ENCODE data around the gene GABBR2. TPM values are rescaled to one million over a fixed set of nuclear protein-coding genes. Genes with fewer than 3 reads are reported as not detected.

Gene GABBR2
- total RNA-seq, 4 donors from 2014 or later = 0.32 to 1.7 TPM; not detected in 2

DNA sequence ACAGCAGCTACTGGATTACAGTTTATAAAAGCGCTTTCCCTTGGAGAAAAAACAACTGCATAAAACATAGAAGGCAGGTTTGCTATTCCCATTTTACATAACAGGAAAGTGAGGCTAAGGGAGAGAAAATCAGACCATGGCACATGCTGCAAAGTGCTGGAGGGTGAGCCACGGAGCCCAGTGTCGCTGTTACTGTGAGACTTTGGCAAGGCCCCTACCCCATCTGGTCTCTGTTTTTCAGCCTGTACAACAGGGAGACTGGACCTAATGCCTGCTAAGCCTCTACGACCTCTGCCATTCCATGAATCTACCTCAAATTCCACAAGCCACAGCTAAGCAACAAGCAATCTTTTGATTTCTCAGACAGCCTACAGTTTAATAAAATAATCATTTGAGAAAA is 139.2 kb downstream of the GABBR2 start:
- Histone ChIP-seq H3K27me3 (peaks cover 12% of the 10 kb centered on the region), H3K4me3 (no peak overlapping the region), H3K27ac (no peak overlapping the region), H3K4me1 (no peaks in the 10 kb centered on the region), H3K9me3 (no peaks in the 10 kb centered on the region), H3K36me3 (no peaks in the 10 kb centered on the region)
- no peak for DNase-seq (ENCODE audit: low spot score in 2 of 2)
- no peak for TF ChIP-seq POLR2AphosphoS5 (IDR thresholded peaks at IDR 0.05)
- no peak for TF ChIP-seq EP300 (IDR thresholded peaks at IDR 0.05)
- TF ChIP-seq POLR2A (IDR thresholded peaks at IDR 0.05) = no peak
- TF ChIP-seq, protein P1, sequence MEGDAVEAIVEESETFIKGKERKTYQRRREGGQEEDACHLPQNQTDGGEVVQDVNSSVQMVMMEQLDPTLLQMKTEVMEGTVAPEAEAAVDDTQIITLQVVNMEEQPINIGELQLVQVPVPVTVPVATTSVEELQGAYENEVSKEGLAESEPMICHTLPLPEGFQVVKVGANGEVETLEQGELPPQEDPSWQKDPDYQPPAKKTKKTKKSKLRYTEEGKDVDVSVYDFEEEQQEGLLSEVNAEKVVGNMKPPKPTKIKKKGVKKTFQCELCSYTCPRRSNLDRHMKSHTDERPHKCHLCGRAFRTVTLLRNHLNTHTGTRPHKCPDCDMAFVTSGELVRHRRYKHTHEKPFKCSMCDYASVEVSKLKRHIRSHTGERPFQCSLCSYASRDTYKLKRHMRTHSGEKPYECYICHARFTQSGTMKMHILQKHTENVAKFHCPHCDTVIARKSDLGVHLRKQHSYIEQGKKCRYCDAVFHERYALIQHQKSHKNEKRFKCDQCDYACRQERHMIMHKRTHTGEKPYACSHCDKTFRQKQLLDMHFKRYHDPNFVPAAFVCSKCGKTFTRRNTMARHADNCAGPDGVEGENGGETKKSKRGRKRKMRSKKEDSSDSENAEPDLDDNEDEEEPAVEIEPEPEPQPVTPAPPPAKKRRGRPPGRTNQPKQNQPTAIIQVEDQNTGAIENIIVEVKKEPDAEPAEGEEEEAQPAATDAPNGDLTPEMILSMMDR (IDR thresholded peaks at IDR 0.05) = no peak
- 79% methylated on average over 4 of the region's 4 CpGs for WGBS

DNA sequence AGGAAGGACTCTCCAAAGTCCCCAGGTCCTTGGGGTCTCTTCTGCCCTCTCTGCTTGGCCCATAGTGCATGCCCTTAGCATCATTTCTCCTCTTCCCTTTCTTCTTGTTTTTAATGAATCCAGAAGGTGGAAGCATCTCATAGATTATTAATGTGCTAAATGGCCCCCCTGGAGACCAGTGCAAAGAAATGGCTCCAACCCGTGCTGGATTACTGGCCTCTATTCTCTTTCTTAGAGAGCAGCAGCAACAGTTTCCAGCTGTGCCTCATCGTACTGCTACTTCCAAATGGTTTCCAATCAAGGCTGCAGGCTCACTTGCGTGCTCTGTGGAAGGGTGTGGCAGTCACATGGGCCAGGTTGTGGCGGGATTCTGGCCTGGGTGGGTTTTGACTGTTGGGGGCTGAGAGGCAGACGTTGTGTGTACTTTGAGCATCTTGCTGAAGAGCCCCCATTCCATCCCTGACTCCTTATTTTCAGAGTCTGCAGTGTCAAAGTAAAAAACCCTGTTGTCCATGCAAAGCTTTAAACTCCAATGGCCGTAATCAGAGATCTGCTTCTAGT is 139.7 kb downstream of the GABBR2 start:
- Histone ChIP-seq H3K36me3 (no peaks in the 10 kb centered on the region), H3K9me3 (no peaks in the 10 kb centered on the region), H3K4me1 (no peaks in the 10 kb centered on the region), H3K27me3 (peaks cover 12% of the 10 kb centered on the region), H3K4me3 (no peak overlapping the region), H3K27ac (no peak overlapping the region)
- TF ChIP-seq EP300 (IDR thresholded peaks at IDR 0.05) = no peak
- TF ChIP-seq POLR2A (IDR thresholded peaks at IDR 0.05) = no peak
- TF ChIP-seq, protein P1 (IDR thresholded peaks at IDR 0.05) = no peak
- no peak for TF ChIP-seq POLR2AphosphoS5 (IDR thresholded peaks at IDR 0.05)
- no peak for DNase-seq (ENCODE audit: low spot score in 2 of 2)
- 53% methylated on average over 6 of the region's 6 CpGs for WGBS

DNA sequence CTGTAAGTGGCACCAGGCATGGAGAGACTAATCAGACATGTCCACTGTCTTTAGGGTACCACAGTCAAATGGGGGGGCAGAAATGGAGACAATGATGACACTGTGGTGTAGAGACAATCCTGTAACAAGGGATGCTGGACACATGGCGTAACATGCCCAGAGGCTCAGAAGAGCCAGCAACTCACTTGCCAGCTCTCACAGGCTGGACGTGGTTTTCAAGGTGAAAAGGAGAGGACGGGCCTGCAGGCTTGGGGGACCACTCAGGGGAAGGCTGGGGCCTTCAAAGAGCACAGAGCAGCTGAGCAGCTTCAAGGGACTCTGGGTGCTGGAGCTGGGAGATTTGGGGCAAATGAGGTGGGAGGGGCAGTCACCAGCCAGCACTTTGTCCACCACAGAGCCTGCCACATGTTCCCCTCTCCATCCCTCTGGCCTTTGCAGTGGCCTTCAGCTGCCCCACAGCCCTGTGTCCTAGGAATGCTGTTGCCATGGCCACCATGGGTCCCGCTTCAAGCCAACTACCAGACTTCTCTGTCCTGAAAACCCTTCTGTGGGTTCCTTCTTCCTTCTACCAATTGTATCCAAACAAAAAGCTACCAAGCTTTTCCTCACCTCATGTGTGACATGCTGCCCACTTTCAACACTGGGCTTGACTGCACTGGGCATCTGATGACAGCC is 140.4 kb downstream of the GABBR2 start:
- WGBS = 75% methylated on average over 4 of the region's 4 CpGs
- Histone ChIP-seq H3K4me3 (no peak overlapping the region), H3K36me3 (no peaks in the 10 kb centered on the region), H3K27ac (no peak overlapping the region), H3K9me3 (no peaks in the 10 kb centered on the region), H3K4me1 (no peaks in the 10 kb centered on the region), H3K27me3 (peaks cover 12% of the 10 kb centered on the region)
- DNase-seq (ENCODE audit: low spot score in 2 of 2) = no peak
- TF ChIP-seq POLR2AphosphoS5 (IDR thresholded peaks at IDR 0.05) = no peak

DNA sequence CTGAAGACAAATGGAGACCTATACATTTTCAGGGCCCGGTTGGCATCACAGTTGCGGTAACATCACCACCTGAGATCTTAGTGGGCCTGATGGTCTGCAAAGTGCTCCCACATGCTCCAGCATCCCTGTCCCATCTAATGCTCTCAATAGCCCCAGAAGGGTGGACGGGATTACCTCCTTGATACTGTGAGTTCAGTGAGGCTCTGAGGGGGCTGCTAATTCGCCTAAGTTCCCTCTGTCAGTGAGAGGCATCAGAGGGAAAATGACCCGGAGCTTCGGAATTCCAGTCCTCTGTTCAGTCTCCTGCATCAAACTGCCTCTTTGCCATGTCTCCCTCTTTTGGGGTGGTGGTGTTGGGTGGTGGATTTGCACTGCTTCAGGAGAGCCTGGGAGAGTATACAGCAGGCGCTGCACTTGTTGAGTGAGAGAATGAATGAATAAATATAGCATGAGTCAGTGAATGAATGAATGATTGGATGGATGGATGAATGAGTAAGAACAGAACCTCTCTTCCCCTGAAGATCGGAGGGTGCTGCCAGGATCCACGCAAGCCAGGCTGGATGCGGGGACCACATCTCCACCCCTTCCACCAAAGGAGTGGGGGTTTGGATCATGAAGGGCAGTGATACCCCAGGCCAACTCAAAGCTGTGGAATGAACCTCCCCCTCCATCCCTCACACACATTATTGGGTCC is 141.0 kb downstream of the GABBR2 start:
- WGBS = 81% methylated on average over 10 of the region's 10 CpGs
- Histone ChIP-seq H3K36me3 (no peaks in the 10 kb centered on the region), H3K4me3 (no peak overlapping the region), H3K9me3 (no peaks in the 10 kb centered on the region), H3K27ac (no peak overlapping the region), H3K4me1 (no peaks in the 10 kb centered on the region), H3K27me3 (peaks cover 12% of the 10 kb centered on the region)
- DNase-seq (ENCODE audit: low spot score in 2 of 2) = no peak
- no peak for TF ChIP-seq POLR2A (IDR thresholded peaks at IDR 0.05)
- TF ChIP-seq, protein P1 (IDR thresholded peaks at IDR 0.05) = no peak
- TF ChIP-seq EP300 (IDR thresholded peaks at IDR 0.05) = no peak
- TF ChIP-seq POLR2AphosphoS5 (IDR thresholded peaks at IDR 0.05) = no peak

DNA sequence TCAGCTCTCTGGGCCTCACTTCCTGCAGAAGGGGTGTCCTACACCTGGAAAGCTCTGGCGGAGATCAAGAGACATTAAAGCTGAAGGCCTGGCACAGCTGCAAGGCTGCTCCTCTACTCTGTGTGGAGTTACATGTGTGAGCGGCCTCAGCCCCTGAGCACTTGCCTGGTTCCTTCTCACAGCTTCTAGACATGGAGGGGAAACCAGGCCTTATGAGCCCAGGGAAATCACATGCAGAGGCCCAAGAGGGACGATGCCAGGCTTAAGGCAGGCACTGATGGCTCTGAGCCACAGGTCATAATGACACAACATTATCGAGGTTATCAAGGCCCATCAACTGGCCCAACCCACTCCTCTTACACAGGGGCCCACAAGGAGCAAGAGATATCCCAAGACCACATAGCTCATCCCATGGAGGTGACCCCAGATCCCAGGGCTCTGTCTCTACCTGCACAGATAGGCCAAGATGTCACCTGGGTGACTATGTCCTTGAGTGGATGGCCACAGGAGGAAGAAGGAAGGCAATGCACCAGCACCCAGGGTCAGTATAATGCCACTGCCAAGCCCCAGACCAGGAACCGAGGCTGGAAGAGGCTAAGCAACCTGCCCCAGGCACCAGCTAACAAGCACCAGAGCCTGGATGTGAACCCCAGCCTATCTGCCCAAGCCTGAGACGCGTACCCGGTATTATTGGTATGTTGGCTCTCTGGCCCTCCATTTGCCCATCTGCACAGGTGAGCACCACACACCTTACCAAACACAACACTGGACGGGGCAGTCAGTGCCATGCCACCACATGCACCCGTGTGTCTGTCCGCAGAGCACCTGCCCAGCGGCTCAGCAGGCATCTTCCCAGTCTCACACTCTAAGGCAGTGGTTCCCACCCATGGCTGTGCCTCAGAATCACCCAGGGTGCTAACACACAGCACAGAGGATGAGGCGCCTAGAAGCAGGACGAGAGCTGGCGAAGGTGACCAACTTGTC is 143.3 kb downstream of the GABBR2 start:
- peaks cover 9% of the 10 kb centered on the region for H3K27me3 ChIP-seq
- H3K27ac ChIP-seq = no peak overlapping the region
- no peaks in the 10 kb centered on the region for H3K36me3 ChIP-seq
- no peak for TF ChIP-seq POLR2AphosphoS5 (IDR thresholded peaks at IDR 0.05)
- TF ChIP-seq, protein P1 (IDR thresholded peaks at IDR 0.05) = no peak
- TF ChIP-seq POLR2A (IDR thresholded peaks at IDR 0.05) = no peak
- no peak for TF ChIP-seq EP300 (IDR thresholded peaks at IDR 0.05)
- no peaks in the 10 kb centered on the region for H3K9me3 ChIP-seq
- no peak for DNase-seq (ENCODE audit: low spot score in 2 of 2)
- no peak overlapping the region for H3K4me3 ChIP-seq
- no peaks in the 10 kb centered on the region for H3K4me1 ChIP-seq
- 91% methylated on average over 11 of the region's 15 CpGs for whole genome bisulfite sequencing

Data from suprapubic skin (tissue), 4 donors.